Measurements from ENCODE around the gene TNFSF13B.
"Not testable (repeated sequence)": the region's sequence is repeated elsewhere in the genome, so short reads cannot be mapped to it uniquely, and the experiment has no call there.

Gene TNFSF13B, protein sequence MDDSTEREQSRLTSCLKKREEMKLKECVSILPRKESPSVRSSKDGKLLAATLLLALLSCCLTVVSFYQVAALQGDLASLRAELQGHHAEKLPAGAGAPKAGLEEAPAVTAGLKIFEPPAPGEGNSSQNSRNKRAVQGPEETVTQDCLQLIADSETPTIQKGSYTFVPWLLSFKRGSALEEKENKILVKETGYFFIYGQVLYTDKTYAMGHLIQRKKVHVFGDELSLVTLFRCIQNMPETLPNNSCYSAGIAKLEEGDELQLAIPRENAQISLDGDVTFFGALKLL

DNA sequence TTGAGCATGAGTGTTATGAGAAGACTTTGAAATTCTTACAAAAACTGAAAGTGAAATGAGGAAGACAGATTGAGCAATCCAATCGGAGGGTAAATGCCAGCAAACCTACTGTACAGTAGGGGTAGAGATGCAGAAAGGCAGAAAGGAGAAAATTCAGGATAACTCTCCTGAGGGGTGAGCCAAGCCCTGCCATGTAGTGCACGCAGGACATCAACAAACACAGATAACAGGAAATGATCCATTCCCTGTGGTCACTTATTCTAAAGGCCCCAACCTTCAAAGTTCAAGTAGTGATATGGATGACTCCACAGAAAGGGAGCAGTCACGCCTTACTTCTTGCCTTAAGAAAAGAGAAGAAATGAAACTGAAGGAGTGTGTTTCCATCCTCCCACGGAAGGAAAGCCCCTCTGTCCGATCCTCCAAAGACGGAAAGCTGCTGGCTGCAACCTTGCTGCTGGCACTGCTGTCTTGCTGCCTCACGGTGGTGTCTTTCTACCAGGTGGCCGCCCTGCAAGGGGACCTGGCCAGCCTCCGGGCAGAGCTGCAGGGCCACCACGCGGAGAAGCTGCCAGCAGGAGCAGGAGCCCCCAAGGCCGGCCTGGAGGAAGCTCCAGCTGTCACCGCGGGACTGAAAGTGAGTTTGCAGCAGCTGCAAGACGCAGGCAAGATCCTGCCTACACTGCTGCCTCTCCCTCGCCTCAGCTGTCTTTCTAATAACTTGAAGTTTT lies at the start of gene TNFSF13B:
TNFSF13B (plus strand) TSS at position 118 of the 728 bp plus-strand sequence; CDS start at position 296, 178 bp downstream.
- peak; percentile 80 for DNase-seq

- DNase-seq: no peak
Observed at GRCh38 chr13:108220041-108220440, 49.5 kb upstream of the TNFSF13B start.

GRCh38 chr13:108223687-108224503 lies 45.6 kb upstream of the TNFSF13B start:
- no peak for DNase-seq

- no peak for DNase-seq
Observed at GRCh38 chr13:108225440-108225839, 44.1 kb upstream of the TNFSF13B start.

GRCh38 chr13:108226184-108226583 lies 43.3 kb upstream of the TNFSF13B start:
- DNase-seq: no peak

GRCh38 chr13:108227651-108228272 lies 41.8 kb upstream of the TNFSF13B start:
- DNase-seq: no peak

DNA sequence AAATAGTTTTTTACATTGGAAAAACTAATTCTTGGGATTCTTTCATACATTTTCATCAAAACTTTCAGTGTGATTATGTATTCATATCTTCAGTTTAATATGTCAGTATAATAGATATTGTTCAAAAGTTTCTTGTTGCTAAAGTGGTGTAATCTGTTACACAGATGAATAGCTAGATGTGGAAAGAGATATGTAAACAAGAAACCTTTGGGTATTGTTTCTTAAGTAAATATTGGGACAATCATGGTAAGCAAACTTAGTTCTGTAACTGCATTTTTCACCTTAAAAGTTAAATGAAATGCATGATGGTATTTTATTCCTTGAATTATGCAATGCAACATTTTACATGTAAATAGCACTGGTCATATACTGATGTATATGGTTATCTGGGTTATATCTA lies 39.1 kb upstream of the TNFSF13B start:
- no peak for DNase-seq

DNA sequence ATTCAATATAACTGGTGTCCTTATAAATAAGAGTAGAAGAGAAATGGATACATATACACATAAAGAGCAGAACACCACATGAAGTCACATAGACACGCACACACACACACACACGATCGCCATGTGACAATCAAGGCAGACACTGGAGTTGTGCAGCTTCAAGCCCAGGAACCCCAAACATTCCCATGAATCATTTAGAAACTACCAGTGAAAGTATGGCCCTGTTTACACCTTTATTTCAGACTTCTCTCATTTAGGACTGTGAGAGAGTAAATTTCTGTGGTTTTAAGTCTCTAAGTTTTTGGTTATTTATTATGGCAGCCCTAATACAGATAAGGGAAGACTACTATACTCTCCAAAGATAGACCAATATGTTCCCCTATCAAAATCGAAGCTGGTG lies 20.4 kb upstream of the TNFSF13B start:
- DNase-seq: no peak

DNA sequence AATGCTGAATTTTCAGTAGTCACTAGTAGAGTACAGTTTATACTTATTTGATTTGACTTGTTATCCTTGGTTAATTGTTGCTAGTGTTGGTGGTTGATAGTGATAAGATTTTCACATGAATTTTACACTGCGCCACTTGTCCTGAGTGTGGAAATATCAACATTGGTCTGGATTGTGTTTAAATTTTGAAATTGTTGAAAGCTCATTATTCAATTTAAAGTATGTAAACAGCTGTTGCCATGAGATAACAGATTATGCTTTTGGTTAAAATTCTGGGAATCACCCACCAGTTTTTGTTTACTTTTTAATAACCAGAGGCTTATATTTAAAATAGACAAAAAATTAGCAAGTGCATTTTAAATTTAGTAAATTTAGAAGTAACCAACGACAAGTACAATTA lies 12.3 kb upstream of the TNFSF13B start:
- DNase-seq: no peak

GRCh38 chr13:108263621-108264355 lies 5.7 kb upstream of the TNFSF13B start:
- DNase-seq: no peak

DNA sequence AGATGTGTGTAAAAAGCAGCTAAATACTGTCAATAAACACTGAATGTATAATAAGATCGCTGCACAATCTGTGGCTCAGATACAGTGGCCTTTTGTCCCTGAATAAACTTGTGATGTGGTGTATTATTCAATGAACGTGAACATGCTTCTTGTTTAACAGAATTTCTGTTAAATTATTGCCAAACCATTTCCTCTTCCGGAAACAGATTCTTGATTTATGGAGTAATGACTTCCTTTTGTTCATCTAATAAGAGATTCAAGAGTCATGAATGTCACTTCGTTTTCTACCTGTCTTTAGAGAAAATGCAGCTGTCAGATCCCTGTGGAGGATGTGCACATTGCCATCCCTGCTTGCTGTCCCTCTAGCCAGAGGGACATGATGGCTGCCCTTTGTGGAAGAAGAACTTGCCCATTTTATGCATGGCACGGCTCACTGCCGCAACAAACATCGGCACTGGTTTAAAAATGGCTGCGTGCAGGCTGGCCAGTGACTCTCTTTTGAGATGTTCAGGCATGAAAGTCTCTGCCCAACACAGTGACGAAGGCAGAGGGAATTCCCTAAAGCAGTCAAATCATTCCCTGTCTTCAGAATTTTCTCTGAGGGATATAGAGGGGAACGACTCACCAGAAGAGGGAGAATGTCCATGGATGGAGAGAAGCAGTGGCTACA lies 3.1 kb upstream of the TNFSF13B start:
- DNase-seq: no peak

DNA sequence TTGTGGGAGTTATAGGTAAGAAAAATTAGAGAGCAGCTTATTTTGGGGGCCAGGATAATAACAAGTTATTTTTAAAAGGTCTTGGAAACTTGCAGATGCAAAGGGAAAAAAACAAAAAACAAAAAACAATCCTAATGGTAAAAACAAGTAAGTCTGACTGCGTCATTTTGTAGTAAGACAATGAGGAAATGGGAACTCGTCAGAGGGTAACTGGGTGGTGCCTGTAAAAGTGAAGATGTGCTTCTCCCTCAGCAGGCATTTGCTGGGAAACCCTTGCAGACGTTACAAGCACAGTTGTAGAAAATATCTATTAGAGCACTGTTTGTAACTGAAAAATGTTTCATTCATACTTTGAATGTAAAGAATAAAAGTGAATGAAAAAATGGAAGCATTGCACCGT lies 2.2 kb upstream of the TNFSF13B start:
- no peak for DNase-seq

DNA sequence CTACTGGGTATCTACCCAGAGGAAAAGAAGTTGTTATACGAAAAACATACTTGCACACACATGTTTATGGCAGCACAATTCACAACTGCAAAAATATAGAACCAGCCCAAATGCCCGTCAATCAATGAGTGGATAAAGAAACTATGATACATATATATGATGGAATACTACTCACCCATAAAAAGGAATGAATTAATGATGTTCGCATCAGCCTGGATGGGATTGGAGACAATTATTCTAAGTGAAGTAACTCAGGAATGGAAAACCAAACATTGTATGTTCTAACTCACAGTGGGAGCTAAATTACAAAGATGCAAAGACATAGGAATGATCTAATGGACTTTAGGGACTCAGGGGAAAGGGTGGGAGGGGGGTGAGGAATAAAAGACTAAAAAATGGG lies 1.7 kb upstream of the TNFSF13B start:
- not testable (repeated sequence) for DNase-seq

- DNase-seq: no peak
Observed at GRCh38 chr13:108268466-108269112, 929 bp upstream of the TNFSF13B start.

GRCh38 chr13:108270442-108270841 lies 924 bp downstream of the TNFSF13B start:
- DNase-seq: no peak

GRCh38 chr13:108272333-108272732 lies 2.8 kb downstream of the TNFSF13B start:
- no peak for DNase-seq

- no peak for DNase-seq
Observed at GRCh38 chr13:108273429-108274118, 4.1 kb downstream of the TNFSF13B start.

GRCh38 chr13:108274718-108275117 lies 5.2 kb downstream of the TNFSF13B start:
- DNase-seq: no peak

GRCh38 chr13:108276060-108276459 lies 6.5 kb downstream of the TNFSF13B start:
- DNase-seq: no peak

DNA sequence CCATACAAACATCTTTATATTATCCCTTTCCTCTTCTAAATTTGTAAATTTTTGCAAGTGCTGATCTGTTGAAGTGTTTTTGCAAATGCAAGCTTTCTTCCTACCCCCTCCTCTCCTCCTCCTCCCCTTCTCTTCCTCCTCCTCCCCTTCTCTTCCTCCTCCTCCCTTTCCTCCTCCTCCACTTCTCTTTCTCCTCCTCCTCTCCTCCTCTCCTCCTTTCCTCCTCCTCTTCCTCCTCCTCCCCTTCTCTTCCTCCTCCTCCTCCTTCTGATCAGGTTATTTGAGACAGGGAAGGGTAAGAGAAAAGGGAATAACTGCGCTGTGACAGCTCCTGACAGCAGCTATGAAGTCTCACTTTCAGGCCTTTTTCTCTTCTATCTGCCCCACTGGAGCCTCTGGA lies 8.9 kb downstream of the TNFSF13B start:
- no peak for DNase-seq

GRCh38 chr13:108281901-108282300 lies 12.4 kb downstream of the TNFSF13B start:
- no peak for DNase-seq
